ENCODE results near the gene GPR153. TPM values are rescaled to one million over a fixed set of nuclear protein-coding genes. Genes with fewer than 3 reads are reported as not detected.
A peak's percentile ranks its signal among the peaks of the same experiment; 100 is the strongest.

GPR153 gene
- total and polyA plus RNA-seq, 2 experiments from 2014 or later = 0.69 to 8.0 TPM

DNA sequence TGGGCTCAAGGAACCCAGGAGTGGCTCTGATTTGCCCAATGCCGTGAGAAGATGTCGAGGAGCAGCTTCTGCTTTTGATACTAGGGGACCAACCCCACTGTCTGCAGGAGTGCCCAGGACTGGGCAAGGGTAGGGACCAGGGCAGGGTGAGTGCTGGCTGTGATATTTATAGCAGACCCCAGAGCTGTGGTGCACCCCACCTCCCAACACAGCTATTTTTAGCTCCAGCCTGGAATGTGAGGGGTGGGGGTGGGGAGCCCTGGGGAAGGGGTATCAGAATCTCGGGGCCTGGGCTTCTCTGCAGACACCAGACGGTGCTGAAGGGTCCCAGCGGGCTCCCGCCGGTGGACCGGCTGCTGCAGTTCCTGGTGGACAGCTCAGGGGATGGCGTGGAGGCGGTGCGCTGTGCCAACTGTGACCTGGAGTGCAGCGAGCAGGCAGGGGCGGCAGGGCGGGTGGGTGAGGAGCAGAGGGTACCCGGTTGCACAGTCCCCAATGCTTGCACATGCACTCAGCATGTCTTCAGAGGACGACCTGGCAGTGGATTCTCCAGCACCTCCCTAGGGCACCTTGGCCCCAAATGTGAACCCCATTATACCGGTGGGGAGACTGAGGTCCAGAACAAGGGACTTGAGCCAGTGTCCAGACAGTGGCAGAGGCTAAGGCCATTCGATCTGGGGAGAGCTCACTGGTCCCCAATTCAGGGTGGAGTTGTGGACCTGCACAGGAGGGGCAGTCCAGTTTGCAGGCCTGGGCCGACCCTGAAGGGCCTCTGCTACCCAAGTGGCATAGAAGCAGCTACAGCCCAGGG is 53.6 kb downstream of the GPR153 start:
- 82 to 87% methylated on average over 6 to 19 of the region's 19 CpGs for WGBS, 2 experiments (ENCODE audit: low coverage in 1 of 2, low lambda C conversion rate in 2 of 2, missing lambda C conversion rate in 2 of 2)
- Histone ChIP-seq H3K9me3 (ENCODE audit: low read depth) (no peaks in the 10 kb centered on the region), H4K20me1 (ENCODE audit: insufficient read depth) (no peaks in the 10 kb centered on the region), H3K36me3 (ENCODE audit: low read depth) (no peaks in the 10 kb centered on the region), H3K27me3 (replicated peaks; ENCODE audit: insufficient read depth) (no peaks in the 10 kb centered on the region), H3K4me2 (ENCODE audit: unreplicated experiment) (peak overlapping the region; percentile 65), H3K9me2 (ENCODE audit: insufficient read depth) (no peaks in the 10 kb centered on the region), H3K4me3 (0 out of 2 replicates have a peak overlapping the region, but pooled peaks have one; percentile 73), H3K79me2 (ENCODE audit: insufficient read depth) (no peaks in the 10 kb centered on the region), H3K27ac (no peak overlapping the region), H2AFZ (no peak overlapping the region; the same call in 1 of the 2 replicates), H3K9ac (no peak overlapping the region), H3F3A (ENCODE audit: insufficient read depth) (no peaks in the 10 kb centered on the region), H3K4me1 (ENCODE audit: insufficient read depth) (no peaks in the 10 kb centered on the region)
- TF ChIP-seq EZH2 (IDR thresholded peaks at IDR 0.05; ENCODE audit: insufficient read depth, poor library complexity, severe bottlenecking) (no peak), EZH2phosphoT487 (IDR thresholded peaks at IDR 0.05; ENCODE audit: insufficient read depth, low read depth) (no peak)
- in situ Hi-C loops (cut with MboI) = no loop called here
- no peak for DNase-seq

- peak overlapping the region; percentile 73 for H3K4me3 ChIP-seq
- H3K4me2 ChIP-seq (ENCODE audit: unreplicated experiment) = peak overlapping the region; percentile 65
- H2AFZ ChIP-seq = peak overlapping the region; percentile 89
- in situ Hi-C loops (cut with MboI) = no loop called here
- H3K9me3 ChIP-seq (ENCODE audit: low read depth) = no peaks in the 10 kb centered on the region
- H3K9ac ChIP-seq = peak overlapping the region; percentile 69
- H3K79me2 ChIP-seq (ENCODE audit: insufficient read depth) = no peaks in the 10 kb centered on the region
- H3K27ac ChIP-seq = no peak overlapping the region
- TF ChIP-seq EZH2phosphoT487 (IDR thresholded peaks at IDR 0.05; ENCODE audit: insufficient read depth, low read depth) = no peak
- TF ChIP-seq EZH2 (IDR thresholded peaks at IDR 0.05; ENCODE audit: insufficient read depth, poor library complexity, severe bottlenecking) = no peak
- H3K27me3 ChIP-seq (replicated peaks; ENCODE audit: insufficient read depth) = no peaks in the 10 kb centered on the region
- H3K36me3 ChIP-seq (ENCODE audit: low read depth) = no peaks in the 10 kb centered on the region
- DNase-seq = no peak
- no peaks in the 10 kb centered on the region for H3F3A ChIP-seq (ENCODE audit: insufficient read depth)
- 10 to 12% methylated on average over 17 to 25 of the region's 25 CpGs for WGBS, 2 experiments (ENCODE audit: low coverage in 1 of 2, low lambda C conversion rate in 2 of 2, missing lambda C conversion rate in 2 of 2)
- no peaks in the 10 kb centered on the region for H4K20me1 ChIP-seq (ENCODE audit: insufficient read depth)
- no peaks in the 10 kb centered on the region for H3K9me2 ChIP-seq (ENCODE audit: insufficient read depth)
- H3K4me1 ChIP-seq (ENCODE audit: insufficient read depth) = no peaks in the 10 kb centered on the region
Measured at GRCh38 chr1:6206520-6206855, 54.4 kb downstream of the GPR153 start.

GRCh38 chr1:6205849-6206519 is 54.9 kb downstream of the GPR153 start, which contains the start of gene RNF207:
RNF207 (plus strand) TSS chr1:6206119; CDS start chr1:6206536, 417 bp downstream.
- no peak within 1 kb of the TSS; the same call in 1 of the 2 replicates for H3K27ac ChIP-seq
- H3K4me1 ChIP-seq (ENCODE audit: insufficient read depth) = no peaks in the 10 kb centered on the region
- H3K9me2 ChIP-seq (ENCODE audit: insufficient read depth) = no peaks in the 10 kb centered on the region
- in situ Hi-C loops (cut with MboI) = no loop called here
- H2AFZ ChIP-seq = peak within 1 kb of the TSS; percentile 89
- H3K9me3 ChIP-seq (ENCODE audit: low read depth) = no peaks in the 10 kb centered on the region
- TF ChIP-seq EZH2 (IDR thresholded peaks at IDR 0.05; ENCODE audit: insufficient read depth, poor library complexity, severe bottlenecking) = no peak
- TF ChIP-seq EZH2phosphoT487 (IDR thresholded peaks at IDR 0.05; ENCODE audit: insufficient read depth, low read depth) = no peak
- peak within 1 kb of the TSS; percentile 73 for H3K4me3 ChIP-seq
- H4K20me1 ChIP-seq (ENCODE audit: insufficient read depth) = no peaks in the 10 kb centered on the region
- DNase-seq = peak; percentile 81
- no peaks in the 10 kb centered on the region for H3K36me3 ChIP-seq (ENCODE audit: low read depth)
- H3F3A ChIP-seq (ENCODE audit: insufficient read depth) = no peaks in the 10 kb centered on the region
- WGBS, 2 experiments (ENCODE audit: low coverage in 1 of 2, low lambda C conversion rate in 2 of 2, missing lambda C conversion rate in 2 of 2) = 7% methylated on average over 54 to 59 of the region's 66 CpGs
- no peaks in the 10 kb centered on the region for H3K79me2 ChIP-seq (ENCODE audit: insufficient read depth)
- peak within 1 kb of the TSS; percentile 65 for H3K4me2 ChIP-seq (ENCODE audit: unreplicated experiment)
- H3K27me3 ChIP-seq (replicated peaks; ENCODE audit: insufficient read depth) = no peaks in the 10 kb centered on the region
- peak within 1 kb of the TSS; percentile 69 for H3K9ac ChIP-seq

DNA sequence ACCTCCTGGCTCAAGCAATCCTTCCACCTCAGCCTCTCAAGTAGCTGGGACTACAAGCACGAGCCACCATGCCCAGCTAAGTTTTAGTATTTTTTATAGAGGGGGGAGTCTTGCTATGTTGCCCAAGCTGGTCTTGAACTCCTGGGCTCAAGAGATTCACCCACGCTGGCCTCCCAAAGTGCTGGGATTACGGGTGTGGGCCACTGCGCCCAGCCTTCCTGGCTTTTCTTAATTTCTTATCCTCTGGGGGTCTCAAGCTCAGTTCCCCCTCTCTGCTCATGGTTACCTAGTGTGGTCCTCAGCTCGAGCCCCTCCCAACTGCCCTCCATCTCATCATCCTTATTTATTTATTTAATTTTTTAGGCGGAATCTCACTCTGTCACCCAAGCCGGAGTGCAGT is 58.6 kb downstream of the GPR153 start:
- H3K9ac ChIP-seq = no peak overlapping the region
- peaks cover 21% of the 10 kb centered on the region for H3K79me2 ChIP-seq (ENCODE audit: insufficient read depth)
- no peaks in the 10 kb centered on the region for H3F3A ChIP-seq (ENCODE audit: insufficient read depth)
- in situ Hi-C loops (cut with MboI) = no loop called here
- 74 to 76% methylated on average over 7 of the region's 7 CpGs for WGBS, 2 experiments (ENCODE audit: low coverage in 1 of 2, low lambda C conversion rate in 2 of 2, missing lambda C conversion rate in 2 of 2)
- TF ChIP-seq EZH2phosphoT487 (IDR thresholded peaks at IDR 0.05; ENCODE audit: insufficient read depth, low read depth) (no peak), EZH2 (IDR thresholded peaks at IDR 0.05; ENCODE audit: insufficient read depth, poor library complexity, severe bottlenecking) (no peak)
- peaks cover 11% of the 10 kb centered on the region for H3K4me1 ChIP-seq (ENCODE audit: insufficient read depth)
- 0 out of 2 replicates have a peak, but pooled peaks cover 3% of the 10 kb centered on the region for H3K36me3 ChIP-seq (ENCODE audit: low read depth)
- H3K27me3 ChIP-seq (replicated peaks; ENCODE audit: insufficient read depth) = no peaks in the 10 kb centered on the region
- H4K20me1 ChIP-seq (ENCODE audit: insufficient read depth) = 0 out of 2 replicates have a peak, but pooled peaks cover 2% of the 10 kb centered on the region
- no peaks in the 10 kb centered on the region for H3K9me2 ChIP-seq (ENCODE audit: insufficient read depth)
- DNase-seq = no peak
- no peak overlapping the region for H3K4me3 ChIP-seq
- no peaks in the 10 kb centered on the region for H3K9me3 ChIP-seq (ENCODE audit: low read depth)
- H3K4me2 ChIP-seq (ENCODE audit: unreplicated experiment) = no peak overlapping the region
- no peak overlapping the region for H3K27ac ChIP-seq
- H2AFZ ChIP-seq = no peak overlapping the region

Measured in GM23248 (cell line).